Common myeloid progenitor, CD34-positive (primary cell): Measurements from ENCODE around the gene DRGX.

Experiments used
- CTCF ChIA-PET: fragments of 350-600 bp; sonication (Branson Sonifier 250); formaldehyde crosslinking; loops from one replicate; lab custom pipeline; 2021; ENCODE audit warnings: antibody characterized with exemption; lab: Charles Lee
- POLR2A ChIA-PET: fragments of 350-600 bp; sonication (Branson Sonifier 250); formaldehyde crosslinking; loops from one replicate; lab custom pipeline; 2021; ENCODE audit warnings: antibody characterized with exemption; lab: Charles Lee
- DNase-seq, 3 donors: peaks; one replicate each; pipeline versions ENCODE4 v3.0.0 to v3.0.0-alpha.2; 2013
- H3K27ac ChIP-seq, 2 experiments: 1 replicate in 1 of 2; 2 replicates in 1 of 2; pipeline ENCODE4 v1.7.0; 2013; ENCODE audit warnings: inconsistent platforms in 2 of 2, low read length in 2 of 2, mild to moderate bottlenecking in 2 of 2, low read depth in 1 of 2, moderate library complexity in 1 of 2; ENCODE audit not compliant: severe bottlenecking in 2 of 2, insufficient read depth in 1 of 2, poor library complexity in 1 of 2
- H3K27me3 ChIP-seq, 5 experiments: replicated peaks in 2 of 5; 1 replicate in 3 of 5; 2 replicates in 2 of 5; pipeline versions ENCODE4 v1.6.1 to v1.7.0; 2013; ENCODE audit warnings: low read length in 4 of 5, mild to moderate bottlenecking in 2 of 5, moderate library complexity in 2 of 5, inconsistent platforms in 1 of 5; ENCODE audit not compliant: insufficient read depth in 5 of 5, control insufficient read depth in 4 of 5
- H3K36me3 ChIP-seq, 4 experiments: 1 replicate in 2 of 4; 2 replicates in 2 of 4; pipeline versions ENCODE4 v1.6.1 to v1.7.0; 2013; ENCODE audit warnings: low read length in 3 of 4, control low read depth in 1 of 4, mild to moderate bottlenecking in 1 of 4; ENCODE audit not compliant: control insufficient read depth in 4 of 4, insufficient read depth in 4 of 4
- H3K4me1 ChIP-seq, 4 experiments: 1 replicate in 3 of 4; 2 replicates in 1 of 4; pipeline versions ENCODE4 v1.6.1 to v1.7.1; 2013; ENCODE audit warnings: low read length in 3 of 4, mild to moderate bottlenecking in 3 of 4, control low read depth in 1 of 4, inconsistent platforms in 1 of 4, moderate library complexity in 1 of 4; ENCODE audit not compliant: control insufficient read depth in 4 of 4, insufficient read depth in 4 of 4; ENCODE audit errors: control extremely low read depth in 1 of 4
- H3K4me3 ChIP-seq, 7 experiments: 1 replicate in 4 of 7; 2 replicates in 3 of 7; pipeline versions ENCODE4 v1.5.1 to v1.7.0; 2013; ENCODE audit warnings: mild to moderate bottlenecking in 7 of 7, low read length in 6 of 7, moderate library complexity in 6 of 7, inconsistent platforms in 2 of 7, low read depth in 2 of 7, control low read depth in 1 of 7; ENCODE audit not compliant: insufficient read depth in 4 of 7, control insufficient read depth in 1 of 7; ENCODE audit errors: extremely low read depth in 1 of 7
- H3K9me3 ChIP-seq, 5 experiments: 1 replicate in 4 of 5; 2 replicates in 1 of 5; pipeline versions ENCODE4 v1.6.1 to v1.7.1; 2013; ENCODE audit warnings: low read length in 4 of 5, mild to moderate bottlenecking in 2 of 5, inconsistent platforms in 1 of 5, low read depth in 1 of 5, moderate library complexity in 1 of 5; ENCODE audit not compliant: control insufficient read depth in 4 of 5, insufficient read depth in 2 of 5; ENCODE audit errors: control extremely low read depth in 1 of 5
- WGBS: methylation state at CpG from one replicate; pipeline ENCODE4 v1.1.5; 2013; ENCODE audit not compliant: insufficient coverage; 5-methylcytosine and 5-hydroxymethylcytosine counted together

The DRGX gene

DNA sequence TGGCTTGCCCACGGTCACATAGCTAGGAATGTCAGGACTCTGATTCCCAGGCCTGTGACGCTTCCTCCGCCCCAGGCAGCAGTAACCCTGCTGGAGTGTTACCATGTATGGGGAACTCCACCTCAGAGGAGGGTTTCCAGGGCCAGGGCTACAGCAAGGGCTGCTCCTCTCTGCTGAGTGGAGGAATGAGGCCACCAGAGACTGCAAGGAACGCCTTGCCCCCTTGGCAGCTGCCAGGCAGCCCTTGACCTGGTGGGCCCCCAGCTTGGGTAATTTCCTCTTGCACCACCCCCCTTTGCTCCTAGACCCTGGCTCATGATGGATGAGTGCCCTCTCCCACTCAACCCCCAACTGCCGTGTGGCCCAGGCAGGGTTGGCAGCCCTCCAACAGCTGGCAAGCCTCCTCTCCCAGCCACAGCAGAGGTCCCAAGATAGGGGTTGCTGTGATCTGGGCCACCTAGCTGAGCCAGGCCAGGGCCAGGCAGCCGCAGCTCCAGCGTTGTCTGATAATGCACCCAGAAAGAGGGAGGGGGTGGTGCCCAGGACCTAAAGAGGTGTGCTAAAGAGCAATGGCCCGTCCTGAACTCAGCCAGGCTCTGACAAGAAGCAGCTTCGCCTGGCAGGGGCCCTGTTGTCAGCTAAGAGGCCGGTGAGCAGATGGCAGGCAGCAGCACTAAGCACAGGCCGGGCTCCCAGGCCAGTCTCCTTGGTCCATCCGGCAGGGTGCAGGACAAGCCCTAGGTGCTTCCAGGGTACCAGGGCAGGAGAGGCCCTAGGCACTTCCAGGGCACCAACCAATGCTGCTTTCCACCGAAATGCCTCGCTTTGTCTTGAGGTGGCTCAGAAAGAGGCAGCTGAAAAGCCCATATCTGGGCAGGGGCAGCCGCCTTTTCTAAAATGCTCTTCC, 35.4 kb downstream of the DRGX start:
- H3K4me3 ChIP-seq = peak overlapping the region in 1 of 7 experiments; percentile 5
- peaks cover 0 to 17% (median 13%) of the 10 kb centered on the region in 4 experiments for H3K4me1 ChIP-seq
- DNase-seq = peak; percentile 2 to 50 (median 44)
- H3K27me3 ChIP-seq = peaks cover 0 to 2% (median 0%) of the 10 kb centered on the region in 5 experiments
- CTCF ChIA-PET = no interaction called here
- POLR2A ChIA-PET = no interaction called here
- H3K36me3 ChIP-seq = no peaks in the 10 kb centered on the region
- WGBS = 68% methylated on average over 13 of the region's 15 CpGs
- H3K9me3 ChIP-seq = peaks cover 0 to 7% (median 0%) of the 10 kb centered on the region in 5 experiments
- no peak overlapping the region for H3K27ac ChIP-seq

GRCh38 chr10:49359349-49360270, 36.3 kb downstream of the DRGX start:
- Histone ChIP-seq H3K27me3 (peaks cover 0 to 2% (median 0%) of the 10 kb centered on the region in 5 experiments), H3K9me3 (peaks cover 0 to 7% (median 0%) of the 10 kb centered on the region in 5 experiments), H3K36me3 (no peaks in the 10 kb centered on the region), H3K27ac (no peak overlapping the region), H3K4me3 (no peak overlapping the region), H3K4me1 (peaks cover 0 to 17% (median 13%) of the 10 kb centered on the region in 4 experiments)
- ChIA-PET POLR2A (no interaction called here), CTCF (no interaction called here)
- WGBS = 49% methylated on average over 7 of the region's 13 CpGs
- peak in 2 of 3 donors; percentile 10 to 12 for DNase-seq

- Histone ChIP-seq H3K36me3 (no peaks in the 10 kb centered on the region), H3K4me3 (no peak overlapping the region), H3K4me1 (peaks cover 0 to 17% (median 13%) of the 10 kb centered on the region in 4 experiments), H3K27ac (no peak overlapping the region), H3K9me3 (peaks cover 0 to 7% (median 0%) of the 10 kb centered on the region in 5 experiments), H3K27me3 (peaks cover 0 to 2% (median 0%) of the 10 kb centered on the region in 5 experiments)
- no CpG with 5 or more reads among the region's 2 CpGs for WGBS
- ChIA-PET POLR2A (interaction anchor here (0.6 kb wide), 1 partner anchor 11 kb away, joined by 3 read pairs; no protein-coding TSS in a partner anchor), CTCF (no interaction called here)
- no peak for DNase-seq
Measured at GRCh38 chr10:49357910-49358309, 38.0 kb downstream of the DRGX start.

DNA sequence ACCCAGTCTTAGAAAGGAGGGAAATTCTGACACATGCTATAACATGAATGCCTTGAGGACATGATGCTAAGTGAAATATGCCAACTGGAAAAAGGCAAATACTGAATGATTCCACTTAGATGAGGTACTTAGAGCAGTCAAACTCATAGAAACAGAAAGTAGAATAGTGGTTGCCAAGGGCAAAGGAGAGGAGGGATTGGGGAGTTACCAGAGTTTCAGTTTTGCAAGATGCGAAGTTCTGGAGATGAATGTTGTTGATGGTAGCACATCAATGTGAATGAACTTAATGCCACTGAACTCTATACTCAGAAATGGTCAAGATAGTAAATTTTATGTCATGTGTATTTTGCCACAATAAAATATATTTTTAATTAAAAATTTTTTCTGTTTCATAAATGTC, 38.9 kb downstream of the DRGX start:
- Histone ChIP-seq H3K27ac (no peak overlapping the region), H3K4me3 (no peak overlapping the region), H3K9me3 (peaks cover 0 to 7% (median 0%) of the 10 kb centered on the region in 5 experiments), H3K36me3 (no peaks in the 10 kb centered on the region), H3K27me3 (peaks cover 0 to 4% (median 0%) of the 10 kb centered on the region in 5 experiments), H3K4me1 (peaks cover 0 to 17% (median 13%) of the 10 kb centered on the region in 4 experiments)
- DNase-seq = no peak
- ChIA-PET POLR2A (no interaction called here), CTCF (no interaction called here)
- 80% methylated on average over 1 of the region's 1 CpG for WGBS

GRCh38 chr10:49356181-49356580, 39.7 kb downstream of the DRGX start:
- DNase-seq = no peak
- H3K27me3 ChIP-seq = peaks cover 0 to 4% (median 0%) of the 10 kb centered on the region in 5 experiments
- H3K27ac ChIP-seq = no peak overlapping the region
- peaks cover 0 to 7% (median 0%) of the 10 kb centered on the region in 5 experiments for H3K9me3 ChIP-seq
- H3K36me3 ChIP-seq = no peaks in the 10 kb centered on the region
- no peak overlapping the region for H3K4me3 ChIP-seq
- H3K4me1 ChIP-seq = peaks cover 0 to 17% (median 13%) of the 10 kb centered on the region in 4 experiments
- ChIA-PET CTCF (no interaction called here), POLR2A (no interaction called here)
- WGBS = 91% methylated on average over 4 of the region's 4 CpGs

- Histone ChIP-seq H3K9me3 (peaks cover 0 to 10% (median 2%) of the 10 kb centered on the region in 5 experiments), H3K27me3 (peaks cover 0 to 4% (median 0%) of the 10 kb centered on the region in 5 experiments), H3K27ac (no peak overlapping the region), H3K36me3 (no peaks in the 10 kb centered on the region), H3K4me1 (peaks cover 0 to 10% (median 8%) of the 10 kb centered on the region in 4 experiments), H3K4me3 (no peak overlapping the region)
- DNase-seq = no peak
- ChIA-PET CTCF (interaction anchor here (2.0 kb wide), 1 partner anchor 17 kb away, joined by 5 read pairs; no protein-coding TSS in a partner anchor), POLR2A (no interaction called here)
- 100% methylated on average over 2 of the region's 3 CpGs for WGBS
Measured at GRCh38 chr10:49355221-49355620, 40.7 kb downstream of the DRGX start.
